Measurements from ENCODE around the gene APIP.

The APIP gene

GRCh38 chr11:34916015-34916842, at the start of gene APIP, which contains the start of gene PDHX:
TSS of gene APIP (minus strand) at chr11:34916379. CDS start at chr11:34916284, 95 bp downstream.
TSS of gene PDHX (plus strand) at chr11:34916618. CDS start at chr11:34916656, 38 bp downstream.
- Histone ChIP-seq H3K36me3 (replicated peaks) (no peaks in the 10 kb centered on the region), H3K27ac (peak within 1 kb of the TSS; percentile 87), H3K27me3 (replicated peaks) (no peaks in the 10 kb centered on the region), H3K4me3 (ENCODE audit: low read depth, low read length) (peak within 1 kb of the TSS; percentile 97)
- no peak for TF ChIP-seq CTCF (IDR thresholded peaks at IDR 0.05; ENCODE audit: low read depth, low read length, missing control alignments)
- in situ Hi-C loops (cut with HindIII; ENCODE audit: low pct_ligation_motif_present, low sequenced_read_pairs): no loop called here
- DNase-seq: peak; percentile 99

- peaks cover 5% of the 10 kb centered on the region for H3K36me3 ChIP-seq (replicated peaks)
- H3K4me3 ChIP-seq (ENCODE audit: low read depth, low read length): no peak overlapping the region
- TF ChIP-seq CTCF (IDR thresholded peaks at IDR 0.05; ENCODE audit: low read depth, low read length, missing control alignments): no peak
- no peak for DNase-seq
- in situ Hi-C loops (cut with HindIII; ENCODE audit: low pct_ligation_motif_present, low sequenced_read_pairs): no loop called here
- H3K27ac ChIP-seq: no peak overlapping the region
- no peaks in the 10 kb centered on the region for H3K27me3 ChIP-seq (replicated peaks)
Observed at GRCh38 chr11:34964610-34965331, 48.6 kb upstream of the APIP start.

GRCh38 chr11:34963351-34963750, 47.2 kb upstream of the APIP start:
- no peak for DNase-seq
- in situ Hi-C loops (cut with HindIII; ENCODE audit: low pct_ligation_motif_present, low sequenced_read_pairs): no loop called here
- no peak for TF ChIP-seq CTCF (IDR thresholded peaks at IDR 0.05; ENCODE audit: low read depth, low read length, missing control alignments)
- H3K27me3 ChIP-seq (replicated peaks): no peaks in the 10 kb centered on the region
- no peak overlapping the region for H3K4me3 ChIP-seq (ENCODE audit: low read depth, low read length)
- peaks cover 5% of the 10 kb centered on the region for H3K36me3 ChIP-seq (replicated peaks)
- no peak overlapping the region for H3K27ac ChIP-seq

GRCh38 chr11:34962034-34962433, 45.9 kb upstream of the APIP start:
- Histone ChIP-seq H3K27ac (no peak overlapping the region), H3K27me3 (replicated peaks) (no peaks in the 10 kb centered on the region), H3K4me3 (ENCODE audit: low read depth, low read length) (no peak overlapping the region), H3K36me3 (replicated peaks) (peaks cover 5% of the 10 kb centered on the region)
- no peak for TF ChIP-seq CTCF (IDR thresholded peaks at IDR 0.05; ENCODE audit: low read depth, low read length, missing control alignments)
- no peak for DNase-seq
- in situ Hi-C loops (cut with HindIII; ENCODE audit: low pct_ligation_motif_present, low sequenced_read_pairs): no loop called here

GRCh38 chr11:34960277-34960676, 44.1 kb upstream of the APIP start:
- no peak for TF ChIP-seq CTCF (IDR thresholded peaks at IDR 0.05; ENCODE audit: low read depth, low read length, missing control alignments)
- in situ Hi-C loops (cut with HindIII; ENCODE audit: low pct_ligation_motif_present, low sequenced_read_pairs): no loop called here
- DNase-seq: no peak

More at GRCh38 chr11:34960277-34960676, 44.1 kb upstream of the APIP start:
- Histone ChIP-seq H3K4me3 (ENCODE audit: low read depth, low read length) (no peak overlapping the region), H3K27ac (no peak overlapping the region), H3K36me3 (replicated peaks) (no peaks in the 10 kb centered on the region), H3K27me3 (replicated peaks) (no peaks in the 10 kb centered on the region)
